Activated CD8-positive, alpha-beta T cell treated with anti-CD3 and anti-CD28 coated beads for 36 hours (primary cell): ENCODE data around the gene CST5. TPM values are rescaled to one million over a fixed set of nuclear protein-coding genes. Genes with fewer than 3 reads are reported as not detected.

ENCODE experiments used
- ATAC-seq: fragments of 200-7000 bp; cut with Tn5 transposase; one replicate; pipeline ENCODE4 v1.10.0; 2021; ENCODE audit warnings: mild to moderate bottlenecking, moderate library complexity
- CTCF ChIA-PET: fragments of 350-600 bp; sonication (Branson Sonifier 250); formaldehyde crosslinking; loops from one replicate; lab custom pipeline; 2021; ENCODE audit warnings: antibody characterized with exemption; lab: Charles Lee
- POLR2A ChIA-PET: fragments of 350-600 bp; sonication (Branson Sonifier 250); formaldehyde crosslinking; loops from one replicate; lab custom pipeline; 2021; ENCODE audit warnings: antibody characterized with exemption; lab: Charles Lee
- DNase-seq: peaks from one replicate; pipeline ENCODE4 v3.0.0-alpha.2; 2020
- H3K27ac Mint-ChIP-seq: one replicate; pipeline ENCODE4 v1.8.0; 2021; ENCODE audit warnings: mild to moderate bottlenecking, mixed read lengths
- H3K27me3 Mint-ChIP-seq: one replicate; pipeline ENCODE4 v1.8.0; 2021; ENCODE audit warnings: mixed read lengths
- H3K36me3 Mint-ChIP-seq: one replicate; pipeline ENCODE4 v1.8.0; 2021; ENCODE audit warnings: low read depth, mixed read lengths
- H3K4me1 Mint-ChIP-seq: one replicate; pipeline ENCODE4 v1.8.0; 2021; ENCODE audit warnings: low read depth, mixed read lengths
- H3K4me3 Mint-ChIP-seq: one replicate; pipeline ENCODE4 v1.8.0; 2021; ENCODE audit warnings: mild to moderate bottlenecking, moderate library complexity, mixed read lengths
- H3K9me3 Mint-ChIP-seq: one replicate; pipeline ENCODE4 v1.8.0; 2021; ENCODE audit warnings: mixed read lengths
- CTCF ChIP-seq: fragments of 200-600 bp; IDR thresholded peaks from one replicate; pipeline ENCODE4 v1.8.0; 2022; ENCODE audit warnings: antibody characterized with exemption, mild to moderate bottlenecking
- intact Hi-C: fragments of 100-400 bp; cut with micrococcal nuclease; formaldehyde crosslinking; loops from one replicate; pipeline ENCODE4 v1.10.0; 2022
- total RNA-seq, 2 experiments: library from RNA; stranded (reverse); gene quantifications; one replicate each; pipeline ENCODE4 v1.2.3, GENCODE V29; 2021

Gene CST5
- total RNA-seq, 2 experiments from 2014 or later: not detected

GRCh38 chr20:23875606-23876237, 3.8 kb downstream of the CST5 start:
- intact Hi-C loops: no loop called here
- Mint-ChIP-seq H3K4me1 (peaks cover 2% of the 10 kb centered on the region), H3K36me3 (no peaks in the 10 kb centered on the region), H3K27me3 (peaks cover 4% of the 10 kb centered on the region), H3K27ac (no peak overlapping the region), H3K9me3 (no peaks in the 10 kb centered on the region), H3K4me3 (no peak overlapping the region)
- CTCF ChIA-PET: no interaction called here
- DNase-seq (no peak), ATAC-seq (no peak)
- POLR2A ChIA-PET: no interaction called here
- TF ChIP-seq CTCF: no peak

GRCh38 chr20:23874747-23875146, 4.8 kb downstream of the CST5 start:
- DNase-seq (no peak), ATAC-seq (no peak)
- no peak for TF ChIP-seq CTCF
- no peaks in the 10 kb centered on the region for H3K9me3 Mint-ChIP-seq
- no peak overlapping the region for H3K4me3 Mint-ChIP-seq
- intact Hi-C loops: no loop called here
- H3K27me3 Mint-ChIP-seq: peaks cover 8% of the 10 kb centered on the region
- CTCF ChIA-PET: no interaction called here
- H3K27ac Mint-ChIP-seq: no peak overlapping the region
- POLR2A ChIA-PET: no interaction called here
- no peaks in the 10 kb centered on the region for H3K36me3 Mint-ChIP-seq
- peaks cover 2% of the 10 kb centered on the region for H3K4me1 Mint-ChIP-seq

- no peak overlapping the region for H3K4me3 Mint-ChIP-seq
- ATAC-seq: peak; percentile 39
- intact Hi-C loops: no loop called here
- H3K4me1 Mint-ChIP-seq: peaks cover 2% of the 10 kb centered on the region
- DNase-seq: no peak
- peaks cover 10% of the 10 kb centered on the region for H3K27me3 Mint-ChIP-seq
- no peak overlapping the region for H3K27ac Mint-ChIP-seq
- H3K36me3 Mint-ChIP-seq: no peaks in the 10 kb centered on the region
- H3K9me3 Mint-ChIP-seq: no peaks in the 10 kb centered on the region
- ChIA-PET CTCF (interaction anchor here (0.9 kb wide), 1 partner anchor 28 kb away, joined by 3 read pairs; no protein-coding TSS in a partner anchor), POLR2A (no interaction called here)
- TF ChIP-seq CTCF: no peak
Measured at GRCh38 chr20:23873370-23874015, 6.1 kb downstream of the CST5 start.

- no peak for ATAC-seq
- POLR2A ChIA-PET: no interaction called here
- CTCF ChIA-PET: no interaction called here
- intact Hi-C loops: no loop called here
- peaks cover 15% of the 10 kb centered on the region for H3K27me3 Mint-ChIP-seq
- TF ChIP-seq CTCF: no peak
- no peaks in the 10 kb centered on the region for H3K9me3 Mint-ChIP-seq
- no peaks in the 10 kb centered on the region for H3K36me3 Mint-ChIP-seq
- H3K4me3 Mint-ChIP-seq: no peak overlapping the region
- peaks cover 2% of the 10 kb centered on the region for H3K4me1 Mint-ChIP-seq
- H3K27ac Mint-ChIP-seq: no peak overlapping the region
- no peak for DNase-seq
Measured at GRCh38 chr20:23872065-23872464, 7.5 kb downstream of the CST5 start.

GRCh38 chr20:23870461-23870860, 9.1 kb downstream of the CST5 start:
- no peak for TF ChIP-seq CTCF
- ATAC-seq (no peak), DNase-seq (no peak)
- Mint-ChIP-seq H3K27ac (no peak overlapping the region), H3K27me3 (peaks cover 15% of the 10 kb centered on the region), H3K4me3 (no peak overlapping the region), H3K36me3 (no peaks in the 10 kb centered on the region), H3K4me1 (peaks cover 2% of the 10 kb centered on the region), H3K9me3 (no peaks in the 10 kb centered on the region)
- POLR2A ChIA-PET: interaction anchor here (0.7 kb wide), 1 partner anchor 1147 kb away, joined by 3 read pairs; no protein-coding TSS in a partner anchor
- intact Hi-C loops: no loop called here
- CTCF ChIA-PET: no interaction called here
